Neural progenitor cell (in vitro differentiated cells): ENCODE results near the gene LMBRD2. TPM values are rescaled to one million over a fixed set of nuclear protein-coding genes. Genes with fewer than 3 reads are reported as not detected.

Experiments used
- DNase-seq: peaks from one replicate; pipeline ENCODE4 v3.0.0-alpha.2; 2016; ENCODE audit warnings: low spot score
- H2AFZ ChIP-seq: fragments of 200-600 bp; sonication (generic); replicated peaks from 2 replicates; pipeline ENCODE4 v1.6.1; 2016; ENCODE audit warnings: antibody characterized with exemption
- H3F3A ChIP-seq: fragments of 200-600 bp; sonication (generic); 2 replicates; pipeline ENCODE4 v1.6.1; 2016; ENCODE audit warnings: antibody characterized with exemption, low read depth
- H3K27ac ChIP-seq: fragments of 200-600 bp; sonication (generic); 2 replicates; pipeline ENCODE4 v1.5.1; 2016; ENCODE audit warnings: mild to moderate bottlenecking
- H3K27me3 ChIP-seq: fragments of 200-600 bp; sonication (generic); 2 replicates; pipeline ENCODE4 v1.6.1; 2016; ENCODE audit warnings: mild to moderate bottlenecking, moderate library complexity
- H3K36me3 ChIP-seq: fragments of 200-600 bp; sonication (generic); 2 replicates; pipeline ENCODE4 v1.5.1; 2016
- H3K4me1 ChIP-seq: fragments of 200-600 bp; sonication (generic); 2 replicates; pipeline ENCODE4 v1.6.1; 2016; ENCODE audit warnings: mixed run types
- H3K4me2 ChIP-seq: fragments of 200-600 bp; sonication (generic); 2 replicates; pipeline ENCODE4 v1.6.1; 2016
- H3K4me3 ChIP-seq: fragments of 200-600 bp; sonication (generic); 2 replicates; pipeline ENCODE4 v1.5.1; 2016
- H3K79me2 ChIP-seq: fragments of 200-600 bp; sonication (generic); 2 replicates; pipeline ENCODE4 v1.6.1; 2016; ENCODE audit warnings: low read depth
- H3K9ac ChIP-seq: fragments of 200-600 bp; sonication (generic); 2 replicates; pipeline ENCODE4 v1.6.1; 2016
- H3K9me3 ChIP-seq: fragments of 200-600 bp; sonication (generic); 2 replicates; pipeline ENCODE4 v1.5.1; 2016; ENCODE audit warnings: low read depth
- H4K20me1 ChIP-seq: fragments of 200-600 bp; sonication (generic); 2 replicates; pipeline ENCODE4 v1.6.1; 2016; ENCODE audit warnings: low read depth
- H3K27ac Mint-ChIP-seq: 3 replicates; pipeline ENCODE4 v1.8.0; 2021; ENCODE audit warnings: mixed read lengths
- H3K27me3 Mint-ChIP-seq: 2 replicates; pipeline ENCODE4 v1.8.0; 2022; ENCODE audit warnings: low read depth, mild to moderate bottlenecking, inconsistent platforms, moderate library complexity, mixed read lengths; ENCODE audit not compliant: insufficient read depth
- H3K36me3 Mint-ChIP-seq: 3 replicates; pipeline ENCODE4 v1.8.0; 2021; ENCODE audit warnings: mixed read lengths
- H3K4me1 Mint-ChIP-seq: 3 replicates; pipeline ENCODE4 v1.8.0; 2021; ENCODE audit warnings: mixed read lengths
- H3K4me3 Mint-ChIP-seq: 3 replicates; pipeline ENCODE4 v1.8.0; 2021; ENCODE audit warnings: mild to moderate bottlenecking, moderate library complexity, mixed read lengths
- H3K9me3 Mint-ChIP-seq: 3 replicates; pipeline ENCODE4 v1.8.0; 2020; ENCODE audit warnings: mixed read lengths
- CTCF ChIP-seq: fragments of 200-600 bp; sonication (generic); IDR thresholded peaks from 2 replicates; pipeline ENCODE4 v1.5.1; 2017; ENCODE audit warnings: antibody characterized with exemption, mild to moderate bottlenecking
- EZH2 ChIP-seq: fragments of 200-600 bp; sonication (generic); IDR thresholded peaks from 2 replicates; pipeline ENCODE4 v1.6.1; 2017; ENCODE audit warnings: antibody characterized with exemption, mild to moderate bottlenecking, moderate library complexity
- EZH2phosphoT487 ChIP-seq: fragments of 200-600 bp; sonication (generic); IDR thresholded peaks from 2 replicates; pipeline ENCODE4 v1.6.1; 2017; ENCODE audit warnings: antibody characterized with exemption
- total RNA-seq: library from RNA; depleted of rRNA; stranded (reverse); fragments of >200 nt; gene quantifications from 2 replicates; pipeline ENCODE4 v1.2.3, GENCODE V29; 2015; ENCODE audit warnings: low replicate concordance

The LMBRD2 gene
- total RNA-seq, 1 donor from 2014 or later, result 11.8 TPM

- Mint-ChIP-seq H3K9me3 (no peaks in the 10 kb centered on the region), H3K27ac (no peak overlapping the region), H3K27me3 (peaks cover 9% of the 10 kb centered on the region), H3K4me3 (no peak overlapping the region), H3K4me1 (peaks cover 8% of the 10 kb centered on the region), H3K36me3 (no peaks in the 10 kb centered on the region)
- Histone ChIP-seq H3K79me2 (no peaks in the 10 kb centered on the region), H3K9ac (no peak overlapping the region), H3K9me3 (no peaks in the 10 kb centered on the region), H3K36me3 (no peaks in the 10 kb centered on the region), H3K27me3 (peaks cover 4% of the 10 kb centered on the region), H3K4me2 (no peak overlapping the region), H3K27ac (no peak overlapping the region), H3K4me3 (no peak overlapping the region), H3F3A (peaks cover 15% of the 10 kb centered on the region), H4K20me1 (no peaks in the 10 kb centered on the region), H2AFZ (no peak overlapping the region), H3K4me1 (peaks cover 16% of the 10 kb centered on the region)
- TF ChIP-seq EZH2, result no peak
- TF ChIP-seq CTCF, result no peak
- no peak for TF ChIP-seq EZH2phosphoT487
- no peak for DNase-seq
Measured at GRCh38 chr5:36070687-36071571, 80.8 kb downstream of the LMBRD2 start.

- H3K27ac ChIP-seq, result no peak overlapping the region
- H3K9me3 Mint-ChIP-seq, result no peaks in the 10 kb centered on the region
- no peaks in the 10 kb centered on the region for H4K20me1 ChIP-seq
- H3K4me3 ChIP-seq, result no peak overlapping the region
- no peak overlapping the region for H3K27ac Mint-ChIP-seq
- peaks cover 9% of the 10 kb centered on the region for H3K27me3 Mint-ChIP-seq
- no peak for DNase-seq
- H3K36me3 Mint-ChIP-seq, result no peaks in the 10 kb centered on the region
- H3F3A ChIP-seq, result peaks cover 19% of the 10 kb centered on the region
- no peak overlapping the region for H3K4me3 Mint-ChIP-seq
- TF ChIP-seq CTCF, result no peak
- no peak for TF ChIP-seq EZH2
- TF ChIP-seq EZH2phosphoT487, result no peak
- H2AFZ ChIP-seq, result no peak overlapping the region
- H3K36me3 ChIP-seq, result no peaks in the 10 kb centered on the region
- H3K4me1 Mint-ChIP-seq, result peaks cover 8% of the 10 kb centered on the region
- no peaks in the 10 kb centered on the region for H3K9me3 ChIP-seq
- no peaks in the 10 kb centered on the region for H3K79me2 ChIP-seq
- no peak overlapping the region for H3K9ac ChIP-seq
- no peak overlapping the region for H3K4me2 ChIP-seq
- peaks cover 20% of the 10 kb centered on the region for H3K4me1 ChIP-seq
- peaks cover 13% of the 10 kb centered on the region for H3K27me3 ChIP-seq
Measured at GRCh38 chr5:36068751-36069281, 82.9 kb downstream of the LMBRD2 start.

DNA sequence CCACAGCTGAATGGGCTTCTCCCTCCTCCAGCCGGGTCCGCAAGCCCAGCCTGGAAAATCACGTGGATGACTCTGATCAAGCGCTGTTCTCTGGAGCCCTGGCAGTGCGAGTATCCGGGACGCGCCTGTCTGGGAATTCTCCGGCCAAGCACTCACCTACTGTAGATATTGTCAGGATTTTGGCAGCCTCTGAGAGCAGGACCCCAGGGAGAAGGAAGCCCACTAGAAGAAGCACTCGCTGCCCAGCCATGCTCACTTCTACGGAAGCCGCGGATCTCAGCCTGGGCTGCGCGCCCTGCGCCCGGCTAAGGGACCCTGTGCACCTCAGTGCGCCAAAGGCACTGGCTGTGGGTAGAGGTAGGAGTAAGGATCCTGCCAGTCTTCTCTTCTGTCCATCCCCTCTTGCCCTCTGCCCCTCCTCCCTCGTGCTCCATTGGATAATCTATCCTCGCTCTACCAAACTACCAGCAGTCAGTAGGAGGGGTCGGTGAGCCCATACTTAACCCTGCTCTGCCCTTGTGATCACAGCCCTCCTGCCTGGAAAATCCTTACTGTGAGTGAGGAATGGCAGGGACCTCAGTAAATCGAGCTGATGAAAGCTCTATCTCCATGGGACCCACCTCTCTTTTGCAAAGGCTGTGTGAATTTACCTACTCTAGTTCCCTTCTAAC, 85.0 kb downstream of the LMBRD2 start, which contains the start of gene UGT3A2:
Gene UGT3A2, minus strand, starts transcription at position 343 of the 671 bp plus-strand sequence. Its CDS starts 93 bp downstream, at position 250.
- peak; percentile 84 for DNase-seq
- no peaks in the 10 kb centered on the region for H3K36me3 Mint-ChIP-seq
- Histone ChIP-seq H3K4me1 (peaks cover 15% of the 10 kb centered on the region), H3K9ac (peak within 1 kb of the TSS; percentile 28), H3K27me3 (peaks cover 13% of the 10 kb centered on the region), H3K4me2 (peak within 1 kb of the TSS; percentile 94), H3K4me3 (peak within 1 kb of the TSS; percentile 75), H3K36me3 (no peaks in the 10 kb centered on the region), H3K27ac (peak within 1 kb of the TSS; percentile 0), H3F3A (peaks cover 19% of the 10 kb centered on the region), H4K20me1 (no peaks in the 10 kb centered on the region), H3K9me3 (no peaks in the 10 kb centered on the region), H2AFZ (peak within 1 kb of the TSS; percentile 100), H3K79me2 (no peaks in the 10 kb centered on the region)
- H3K27me3 Mint-ChIP-seq, result peaks cover 8% of the 10 kb centered on the region
- peak; percentile 13 for TF ChIP-seq CTCF
- no peak for TF ChIP-seq EZH2
- H3K4me3 Mint-ChIP-seq, result peak within 1 kb of the TSS; percentile 83
- H3K4me1 Mint-ChIP-seq, result peaks cover 8% of the 10 kb centered on the region
- H3K9me3 Mint-ChIP-seq, result no peaks in the 10 kb centered on the region
- H3K27ac Mint-ChIP-seq, result peak within 1 kb of the TSS; percentile 23
